ENCODE measurements around the gene IL33.

DNA sequence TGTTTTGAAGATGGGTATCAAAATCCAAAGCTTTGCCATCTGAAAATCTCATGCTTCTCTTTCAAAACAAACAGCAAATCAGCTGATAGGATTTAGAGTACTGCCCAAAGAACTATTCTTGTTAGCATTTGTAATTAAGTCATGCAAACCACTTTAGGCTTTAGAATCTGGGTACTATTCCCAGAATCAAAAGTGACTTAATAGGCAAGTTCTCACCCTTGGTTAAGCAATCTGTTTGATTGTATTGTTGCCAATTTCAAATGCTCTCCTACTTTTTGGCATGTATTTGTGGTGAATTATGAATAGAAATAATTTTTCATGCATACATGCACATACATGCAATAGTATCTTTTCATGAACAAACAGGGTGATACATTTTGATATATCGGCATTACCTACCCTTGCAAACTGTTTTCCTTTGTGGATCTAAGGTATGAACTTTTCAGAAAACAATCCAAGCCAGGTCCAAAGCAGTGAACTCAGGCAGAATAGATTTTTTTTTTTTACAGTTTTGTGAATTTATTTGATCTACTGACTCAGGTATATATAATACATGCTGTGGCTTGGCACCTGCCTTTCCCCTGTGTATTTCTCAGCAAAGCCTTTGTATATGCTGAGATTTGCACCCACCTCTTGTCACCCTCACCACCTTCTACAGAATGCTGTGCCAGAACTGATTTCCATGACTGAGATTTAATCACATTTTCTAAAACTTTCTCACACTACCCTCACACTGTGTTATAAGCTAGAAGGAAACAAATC lies 9.0 kb downstream of the IL33 start:
- TF ChIP-seq, protein P1, sequence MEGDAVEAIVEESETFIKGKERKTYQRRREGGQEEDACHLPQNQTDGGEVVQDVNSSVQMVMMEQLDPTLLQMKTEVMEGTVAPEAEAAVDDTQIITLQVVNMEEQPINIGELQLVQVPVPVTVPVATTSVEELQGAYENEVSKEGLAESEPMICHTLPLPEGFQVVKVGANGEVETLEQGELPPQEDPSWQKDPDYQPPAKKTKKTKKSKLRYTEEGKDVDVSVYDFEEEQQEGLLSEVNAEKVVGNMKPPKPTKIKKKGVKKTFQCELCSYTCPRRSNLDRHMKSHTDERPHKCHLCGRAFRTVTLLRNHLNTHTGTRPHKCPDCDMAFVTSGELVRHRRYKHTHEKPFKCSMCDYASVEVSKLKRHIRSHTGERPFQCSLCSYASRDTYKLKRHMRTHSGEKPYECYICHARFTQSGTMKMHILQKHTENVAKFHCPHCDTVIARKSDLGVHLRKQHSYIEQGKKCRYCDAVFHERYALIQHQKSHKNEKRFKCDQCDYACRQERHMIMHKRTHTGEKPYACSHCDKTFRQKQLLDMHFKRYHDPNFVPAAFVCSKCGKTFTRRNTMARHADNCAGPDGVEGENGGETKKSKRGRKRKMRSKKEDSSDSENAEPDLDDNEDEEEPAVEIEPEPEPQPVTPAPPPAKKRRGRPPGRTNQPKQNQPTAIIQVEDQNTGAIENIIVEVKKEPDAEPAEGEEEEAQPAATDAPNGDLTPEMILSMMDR (IDR thresholded peaks at IDR 0.05; ENCODE audit: insufficient read depth, low read depth, low read length): no peak
- no peak for TF ChIP-seq EZH2 (IDR thresholded peaks at IDR 0.05; ENCODE audit: insufficient read depth, low read length)

Measured in astrocyte (in vitro differentiated cells and primary cell).